HG02759 (cell line): ENCODE measurements around the gene HECTD2.
"Not testable (repeated sequence)": the region's sequence is repeated elsewhere in the genome, so short reads cannot be mapped to it uniquely, and the experiment has no call there.

Experiments
- ATAC-seq: cut with Tn5 transposase; IDR thresholded peaks from one replicate; pipeline ENCODE4 v1.9.1; 2021; ENCODE audit warnings: mild to moderate bottlenecking, moderate library complexity; ENCODE audit not compliant: unreplicated experiment

Gene HECTD2

DNA sequence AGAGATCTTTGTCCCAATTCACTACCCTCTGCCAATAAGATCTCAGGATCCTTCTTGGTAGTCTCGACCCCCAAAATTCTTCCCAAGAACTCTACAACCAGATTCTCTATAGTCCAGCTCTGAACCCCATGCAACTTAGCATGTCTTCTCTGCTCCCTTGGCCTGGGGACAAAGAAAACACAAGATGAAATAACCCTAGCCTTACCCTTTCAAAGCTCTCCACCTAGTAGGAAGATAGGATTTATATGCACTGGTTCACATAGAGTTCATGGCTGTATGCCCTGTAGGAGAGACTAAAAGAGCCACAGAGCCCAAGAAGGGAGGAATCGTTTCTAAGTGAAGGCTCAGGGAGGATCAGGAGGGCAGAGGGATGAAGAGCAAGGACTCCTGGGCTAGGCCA is 126.6 kb downstream of the HECTD2 start:
- ATAC-seq, result no peak

DNA sequence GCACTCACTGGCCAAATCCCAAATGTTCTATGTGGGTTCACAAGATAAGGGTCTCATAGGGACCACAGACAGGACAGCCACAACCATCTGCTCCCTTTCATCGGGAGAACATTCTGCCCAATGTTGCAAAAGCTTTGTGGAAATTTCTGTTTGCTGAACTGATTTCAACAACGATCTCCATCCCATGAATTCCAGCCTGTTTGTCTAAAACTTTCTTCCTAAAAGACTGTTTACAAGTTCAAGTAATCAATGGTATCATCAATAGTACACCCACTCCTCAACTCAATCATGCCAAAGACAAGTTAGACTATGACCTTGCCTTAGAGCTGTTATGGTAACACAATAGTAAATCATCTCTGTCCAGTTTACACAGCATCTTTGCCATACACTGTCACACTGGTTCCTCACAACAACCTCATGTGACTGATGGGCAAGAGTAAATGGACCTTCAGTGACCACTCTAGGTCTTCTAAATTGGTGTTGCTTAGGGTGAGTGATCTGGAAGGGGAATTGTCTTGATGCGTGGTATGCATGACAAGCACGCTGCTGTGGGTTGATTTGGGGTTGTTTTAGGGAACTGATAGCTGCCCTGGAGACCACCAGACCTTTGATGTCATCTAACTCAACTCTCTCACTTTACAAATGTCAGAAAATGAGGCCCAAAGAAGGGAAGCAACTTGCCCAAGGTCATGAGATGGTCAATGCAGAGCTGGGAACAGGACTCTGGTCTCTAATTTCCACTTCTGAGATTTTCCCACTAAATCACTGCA is 127.7 kb downstream of the HECTD2 start:
- ATAC-seq, result no peak

DNA sequence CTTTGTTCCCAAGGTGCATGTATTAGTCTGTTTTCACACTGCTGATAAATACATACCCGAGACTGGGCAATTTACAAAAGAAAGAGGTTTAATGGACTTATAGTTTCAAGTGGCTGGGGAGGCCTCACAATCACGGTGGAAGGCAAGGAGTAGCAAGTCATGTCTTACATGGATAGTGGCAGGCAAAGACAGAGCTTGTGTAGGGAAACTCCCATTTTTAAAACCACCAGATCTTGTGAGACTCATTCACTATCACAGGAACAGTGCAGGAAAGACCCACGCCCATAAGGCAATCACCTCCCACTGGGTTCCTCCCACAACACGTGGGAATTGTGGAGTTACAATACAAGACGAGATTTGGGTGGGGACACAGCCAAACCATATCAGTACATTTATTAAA is 129.8 kb downstream of the HECTD2 start:
- ATAC-seq, result no peak

DNA sequence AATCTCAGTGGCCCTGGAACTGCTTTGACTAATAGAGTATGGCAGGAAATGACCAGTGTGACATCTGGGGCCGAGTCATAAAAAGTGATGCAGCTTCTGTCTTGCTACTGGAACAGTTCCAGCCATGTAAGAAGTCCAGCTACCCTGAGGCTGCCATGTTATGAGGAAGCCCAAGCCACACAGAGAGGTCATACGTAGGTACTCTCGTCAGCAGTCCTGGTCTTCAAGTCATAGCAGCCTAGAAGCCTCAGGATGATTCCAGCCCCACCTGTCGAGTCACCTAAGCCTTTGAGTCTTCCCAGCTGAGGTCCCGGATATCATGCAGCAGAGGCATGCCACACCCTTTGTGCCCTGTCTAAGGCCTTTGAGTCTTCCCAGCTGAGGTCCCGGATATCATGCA is 130.6 kb downstream of the HECTD2 start:
- ATAC-seq, result no peak

DNA sequence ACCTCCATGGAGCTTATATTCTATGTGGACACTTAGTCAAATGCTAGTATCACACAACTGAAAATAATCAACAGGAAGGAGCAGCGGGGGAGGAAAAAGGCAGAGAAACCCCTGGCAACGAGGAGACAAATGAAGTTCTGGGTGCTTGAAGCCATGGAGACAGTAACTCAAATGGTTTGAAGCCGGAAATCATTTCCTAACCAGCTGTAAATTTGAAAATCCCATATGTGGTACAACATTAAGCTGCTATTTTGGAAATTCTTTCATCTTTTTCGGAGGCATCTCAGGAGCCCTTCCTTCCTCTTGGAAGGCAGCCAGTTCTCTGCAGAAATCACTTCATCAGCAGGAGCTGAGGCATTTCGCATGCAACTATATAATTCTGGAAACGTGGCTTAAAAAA is 131.3 kb downstream of the HECTD2 start:
- no peak for ATAC-seq

DNA sequence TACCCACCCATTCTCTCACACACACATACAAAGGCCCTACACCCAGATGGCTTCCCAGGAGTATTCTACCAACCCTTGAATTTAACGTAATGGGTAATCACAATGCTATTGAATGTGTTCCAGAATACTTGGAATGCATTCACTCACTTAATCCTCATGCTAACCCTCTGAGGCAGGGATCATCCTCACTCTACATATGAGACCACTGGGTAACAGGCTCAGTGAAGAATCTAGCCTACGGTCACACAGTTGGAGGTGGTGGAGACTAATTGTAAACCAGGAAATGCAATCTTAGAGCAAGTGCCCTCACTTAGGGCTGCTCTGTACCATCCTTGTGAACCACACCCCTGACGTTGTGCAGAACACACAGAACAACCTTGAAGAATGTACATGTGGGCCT is 135.2 kb downstream of the HECTD2 start:
- ATAC-seq, result no peak

DNA sequence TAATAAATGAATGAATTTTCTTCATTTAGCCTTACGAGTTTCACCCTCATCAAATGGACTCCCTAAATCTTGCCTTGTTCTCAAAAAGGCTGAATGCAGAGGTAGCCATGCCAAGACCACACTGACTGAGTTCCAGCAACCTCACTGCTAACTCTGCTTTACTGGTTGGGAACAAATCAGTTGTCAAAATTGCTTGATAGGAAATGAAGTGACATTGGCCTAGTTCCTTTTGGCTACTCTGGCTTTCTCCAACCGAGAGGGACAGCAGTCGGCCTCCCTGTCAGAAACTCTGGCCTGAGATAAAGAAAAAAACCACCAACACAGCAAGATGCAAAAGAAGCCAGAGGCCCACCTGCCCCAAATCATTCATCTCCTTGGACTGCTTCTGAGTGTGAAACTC is 135.7 kb downstream of the HECTD2 start:
- no peak for ATAC-seq

DNA sequence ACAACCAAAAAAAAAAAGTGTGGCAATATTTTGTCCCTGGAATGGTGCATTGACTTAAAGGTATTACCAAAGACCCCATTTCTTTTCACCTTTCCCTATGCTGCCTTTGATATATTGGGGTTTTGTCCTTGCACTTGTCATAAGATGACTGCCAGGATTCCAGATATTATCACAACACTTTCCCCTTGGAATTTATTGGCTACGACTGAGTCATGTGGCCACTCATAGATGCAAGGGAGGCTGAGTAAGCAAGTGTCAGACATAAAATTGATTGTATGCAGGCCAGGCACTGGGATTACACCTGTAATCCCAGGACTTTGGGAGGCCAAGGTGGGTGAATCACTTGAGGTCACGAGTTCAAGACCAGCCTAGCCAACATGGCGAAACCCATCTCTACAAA is 139.1 kb downstream of the HECTD2 start:
- ATAC-seq, result no peak

DNA sequence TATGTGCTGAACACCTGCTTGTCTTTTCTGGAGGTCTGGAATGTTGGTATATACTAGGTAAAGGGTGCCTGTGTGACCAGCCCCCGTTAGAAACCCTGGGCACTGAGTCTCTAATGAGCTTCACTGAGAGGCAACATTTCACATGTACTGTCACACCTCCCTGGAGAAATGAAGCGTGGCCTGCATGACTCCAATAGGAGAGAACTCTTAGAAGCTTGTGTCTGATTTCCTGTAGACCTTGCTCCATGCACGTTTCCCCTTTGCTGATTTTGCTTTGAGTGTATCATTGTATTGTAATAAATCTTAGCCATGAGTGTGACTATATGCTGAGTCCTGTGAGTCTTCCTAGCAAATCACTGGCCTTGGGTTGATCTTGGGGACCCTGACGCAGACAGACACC is 139.9 kb downstream of the HECTD2 start:
- ATAC-seq, result no peak

DNA sequence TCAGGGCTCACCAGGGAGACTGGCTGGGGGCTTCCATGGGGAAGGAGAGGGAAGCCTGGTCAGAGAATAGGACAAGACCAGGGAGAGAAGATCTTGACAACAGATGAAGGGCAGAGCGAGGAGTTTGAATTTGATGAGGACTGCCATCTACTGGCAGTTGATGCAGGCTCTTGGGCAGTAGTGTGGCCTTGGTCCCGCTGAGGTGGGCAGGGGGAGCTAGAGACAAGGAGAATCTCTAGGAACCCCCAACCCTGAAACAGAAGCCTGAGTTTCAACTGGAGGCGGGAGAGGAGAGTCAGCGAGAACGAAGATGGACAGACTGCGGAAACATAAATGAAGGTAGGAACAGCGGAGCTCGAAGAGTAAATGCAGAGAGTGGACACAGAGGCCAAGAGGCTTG is 141.7 kb downstream of the HECTD2 start:
- no peak for ATAC-seq

DNA sequence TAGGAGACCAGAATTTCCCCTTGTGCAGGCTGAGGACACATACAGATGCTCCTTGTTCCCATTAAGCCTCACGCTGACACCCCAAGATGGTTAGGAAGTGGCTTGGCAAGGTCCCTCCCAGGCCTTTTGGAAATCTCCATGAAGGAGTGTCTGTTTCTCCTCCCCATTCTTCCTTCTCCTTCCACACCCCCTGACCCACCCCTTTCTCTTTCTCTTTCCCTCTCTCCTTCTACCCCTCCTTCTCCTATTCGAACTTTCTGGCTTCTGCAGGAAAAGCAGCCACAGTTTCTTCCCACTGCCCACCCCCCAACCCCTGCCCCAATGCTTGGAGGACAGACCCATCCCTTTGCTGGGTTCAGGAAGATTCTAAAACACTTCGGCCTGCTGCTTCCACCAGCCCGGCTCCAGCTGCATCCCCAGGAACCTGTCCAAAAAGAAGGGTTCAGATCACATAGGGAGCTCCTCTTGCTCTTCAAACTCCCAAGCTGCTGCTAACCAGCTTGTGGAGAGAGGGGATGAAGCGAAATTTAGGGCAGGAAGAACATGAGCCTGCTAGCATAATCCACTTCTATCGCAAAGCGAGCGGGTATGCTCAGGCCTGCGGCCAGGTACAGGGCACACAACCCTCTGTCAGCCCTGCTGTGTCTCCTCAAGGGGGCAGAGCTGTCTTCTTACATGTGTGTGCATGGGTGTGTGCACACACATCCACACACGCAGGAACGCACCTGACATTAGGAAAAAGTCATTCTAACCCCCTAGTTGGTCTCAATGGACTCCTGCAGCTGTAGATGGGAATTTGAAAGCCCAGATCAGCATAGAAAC is 142.3 kb downstream of the HECTD2 start:
- no peak for ATAC-seq

DNA sequence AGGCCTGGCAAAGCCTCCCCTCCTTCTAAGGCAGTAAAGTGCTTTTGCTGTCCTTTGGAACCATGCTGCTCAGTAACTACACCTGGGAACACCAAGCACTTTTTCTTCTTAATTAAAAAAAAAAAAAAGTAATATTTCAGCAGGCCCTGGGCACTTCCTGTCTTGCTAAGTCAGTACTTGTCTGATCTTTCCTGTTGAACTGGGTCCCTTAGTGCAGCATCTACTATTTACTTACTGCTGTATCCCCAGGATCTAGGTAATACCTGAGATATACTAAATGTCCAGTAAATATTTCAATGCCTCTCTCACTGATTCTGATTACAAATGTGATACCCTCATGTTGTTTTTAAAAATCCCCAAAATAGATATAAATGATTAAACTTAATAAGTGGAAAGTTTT is 145.3 kb downstream of the HECTD2 start:
- ATAC-seq, result no peak

DNA sequence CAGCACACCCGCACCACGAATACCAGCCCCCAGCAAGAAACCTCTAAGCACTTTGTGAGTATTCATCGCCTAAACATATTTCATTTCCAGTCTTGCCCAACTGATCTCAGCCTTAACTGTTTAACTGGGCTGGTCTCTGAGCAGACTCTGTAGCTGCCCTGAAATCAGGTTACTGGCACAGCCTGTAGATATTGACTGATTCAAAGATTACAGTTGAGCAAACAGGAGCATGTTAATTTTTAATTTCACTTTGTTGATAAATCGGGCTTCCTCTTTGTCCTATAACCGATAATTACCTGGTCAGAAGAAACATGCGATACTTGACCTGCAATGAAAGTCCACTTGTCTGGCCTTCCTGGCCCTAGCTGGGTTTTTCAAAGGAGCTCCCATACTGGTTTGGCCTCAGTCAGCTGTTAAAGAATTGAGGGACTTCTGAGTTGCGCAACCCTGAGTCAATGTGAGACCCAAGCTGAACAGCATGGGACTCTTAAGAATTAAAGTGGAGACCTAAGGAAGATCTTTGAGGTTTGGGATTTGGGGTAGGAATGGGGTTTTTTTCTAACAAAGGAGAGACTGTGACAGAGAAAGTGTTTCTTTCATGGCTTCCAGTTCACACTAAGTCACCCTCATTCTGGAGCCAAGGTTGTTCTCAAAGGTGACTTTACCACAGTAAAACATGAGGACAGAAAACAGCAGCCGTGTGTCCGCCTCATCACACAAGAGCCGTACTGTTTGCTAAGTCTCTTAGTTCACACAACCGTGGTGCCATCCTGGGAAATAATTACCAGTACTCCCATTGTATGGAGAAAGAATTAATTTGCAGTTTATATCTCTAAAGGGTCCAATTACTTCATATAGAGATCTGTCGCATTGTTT is 146.8 kb downstream of the HECTD2 start:
- no peak for ATAC-seq

DNA sequence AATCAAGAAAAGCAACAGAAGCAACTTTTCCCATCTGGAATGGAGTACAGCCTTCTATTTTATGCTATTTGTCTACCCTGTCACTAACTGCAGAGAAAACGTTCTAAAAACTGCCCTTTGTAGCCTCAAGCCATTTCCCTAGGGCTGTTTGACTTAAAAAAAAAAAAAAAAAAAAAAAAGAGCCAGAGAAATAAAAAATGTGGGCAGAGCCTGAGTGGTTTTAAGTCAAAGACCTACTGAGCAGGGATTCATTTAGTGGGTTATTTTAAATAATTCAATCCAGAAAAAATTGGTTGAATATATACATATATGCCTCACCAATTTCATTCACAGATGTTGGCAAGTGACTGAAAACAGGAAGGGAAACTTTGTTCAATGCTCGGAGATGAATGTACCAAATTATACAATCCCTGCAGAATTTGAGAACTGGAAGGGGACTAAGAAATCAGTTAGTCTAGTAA is 147.5 kb downstream of the HECTD2 start:
- no peak for ATAC-seq

DNA sequence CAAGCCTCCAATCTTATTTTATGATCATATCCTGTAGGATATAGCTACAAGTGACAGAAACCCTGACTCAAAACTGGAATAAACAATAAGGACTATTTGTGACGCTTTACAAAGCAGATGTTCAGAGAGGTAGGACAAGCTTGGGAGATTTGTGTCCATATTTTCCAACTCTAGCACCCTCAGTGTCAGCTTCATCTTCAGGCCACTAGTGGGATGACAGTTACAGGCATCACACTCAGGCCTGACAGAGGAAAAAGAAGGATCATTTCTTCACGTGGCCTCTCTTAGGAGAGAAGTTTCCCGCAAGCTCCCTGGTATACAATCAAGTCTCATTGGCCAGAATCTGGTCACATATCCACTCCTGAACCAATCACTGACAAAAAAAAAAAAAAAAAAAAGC is 148.3 kb downstream of the HECTD2 start:
- no peak for ATAC-seq

DNA sequence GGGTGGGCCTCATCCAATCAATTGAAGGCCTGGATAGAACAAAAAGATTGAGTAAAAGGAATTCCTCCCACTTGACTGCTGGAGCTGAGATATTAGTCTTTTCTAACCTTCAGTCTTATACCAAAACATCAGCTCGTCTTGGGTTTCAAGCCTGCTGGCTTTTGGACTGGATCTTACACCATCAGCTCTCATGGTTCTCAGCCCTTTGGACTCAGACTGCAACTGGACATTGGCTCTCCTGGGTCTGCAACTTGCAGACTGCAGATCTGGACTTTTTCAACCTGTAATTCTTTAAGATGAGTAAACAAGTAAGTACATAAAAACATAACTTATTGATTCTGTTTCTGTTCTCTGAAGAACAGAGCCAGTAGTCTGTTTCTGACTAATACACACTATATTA is 149.0 kb downstream of the HECTD2 start:
- ATAC-seq, result no peak

DNA sequence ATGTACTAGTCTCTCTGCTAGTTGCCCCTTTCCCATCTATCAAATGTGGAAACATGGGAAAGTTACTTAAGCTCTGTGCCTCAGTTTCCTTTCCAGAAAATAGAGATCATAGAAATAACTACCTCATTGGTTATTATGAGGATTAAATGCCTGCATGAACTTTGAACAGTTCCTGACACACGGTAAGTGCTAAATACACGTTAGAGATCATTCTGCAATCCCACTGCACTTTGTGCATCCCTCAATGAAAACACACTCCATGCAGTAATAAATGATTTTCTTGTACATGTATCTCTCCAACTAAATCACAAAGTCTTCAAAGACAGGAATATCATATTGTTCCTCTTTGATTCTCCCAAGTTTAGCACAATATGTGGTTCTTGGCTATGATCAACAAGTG is 149.6 kb downstream of the HECTD2 start:
- ATAC-seq, result no peak

DNA sequence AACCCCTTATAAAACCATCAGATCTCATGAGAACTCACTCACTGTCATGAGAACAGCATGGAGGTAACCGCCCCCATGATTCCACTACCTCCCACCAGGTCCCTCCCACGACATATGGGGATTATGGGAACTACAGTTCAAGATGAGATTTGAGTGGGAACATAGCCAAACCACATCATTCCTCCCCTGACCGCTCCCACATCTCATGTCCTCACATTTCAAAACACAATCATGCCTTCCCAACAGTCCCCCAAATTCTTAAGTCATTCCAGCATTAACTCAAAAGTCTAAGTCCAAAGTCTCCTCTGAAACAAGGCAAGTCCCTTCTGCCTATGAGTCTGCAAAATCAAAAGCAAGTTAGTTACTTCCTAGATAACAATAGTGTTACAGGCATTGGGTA is 150.7 kb downstream of the HECTD2 start:
- not testable (repeated sequence) for ATAC-seq

DNA sequence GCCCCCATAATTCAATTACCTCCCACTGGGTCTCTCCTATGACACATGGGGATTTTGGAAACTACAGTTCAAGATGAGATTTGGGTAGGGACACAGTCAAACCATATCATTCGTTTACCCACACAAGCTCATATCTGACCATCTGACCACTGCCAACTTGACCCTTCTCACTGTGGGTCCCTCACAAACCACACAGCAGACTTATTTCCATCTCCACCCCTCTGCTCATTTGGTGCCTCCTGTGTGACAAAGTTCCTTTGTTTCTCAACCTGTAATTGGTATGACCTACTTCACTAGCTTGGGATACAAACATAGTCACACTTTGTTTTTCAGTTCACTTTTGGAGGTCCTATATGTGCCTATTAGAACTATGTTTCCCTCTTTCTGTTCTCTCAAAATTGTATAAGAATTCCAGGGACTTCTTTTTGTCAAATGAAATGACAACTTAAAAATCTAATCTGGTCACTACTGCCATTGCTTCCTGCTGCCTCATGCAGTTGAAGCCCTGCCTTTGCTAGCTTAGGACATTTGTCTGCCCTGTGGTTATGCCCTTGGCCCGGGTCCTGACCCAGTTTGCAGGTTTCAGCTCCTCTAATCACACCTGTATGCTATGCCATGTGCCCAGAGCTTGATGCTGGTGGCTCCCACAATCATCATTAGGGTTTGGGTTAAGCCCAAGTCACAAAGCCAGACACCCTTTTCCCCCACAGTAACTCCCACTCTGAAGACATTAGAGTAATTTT is 152.9 kb downstream of the HECTD2 start:
- no peak for ATAC-seq

DNA sequence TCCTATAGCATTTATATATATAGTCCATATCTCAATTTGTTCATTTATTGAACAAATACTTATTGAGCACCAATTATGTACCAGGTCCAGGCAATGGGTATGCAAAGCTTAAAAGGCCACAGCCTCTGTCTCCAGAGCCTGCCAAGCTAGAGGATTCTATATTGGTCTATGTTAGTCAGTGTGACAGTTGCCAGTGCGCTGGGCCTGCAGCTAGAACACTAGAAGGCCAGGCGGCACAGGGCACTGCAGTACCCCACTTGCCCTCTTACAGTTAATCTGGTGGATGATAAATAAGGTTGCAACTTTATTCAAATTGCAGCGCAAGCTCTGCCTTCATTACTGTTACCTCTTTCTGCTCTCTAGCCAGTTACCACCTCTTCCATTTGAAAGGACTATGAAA is 153.9 kb downstream of the HECTD2 start:
- no peak for ATAC-seq
